Middle frontal gyrus (tissue), 1 donor: ENCODE data around the gene PGM5.

ENCODE experiments used
- DNase-seq: peaks from one replicate; pipeline ENCODE4 v3.0.0-alpha.2; 2015; ENCODE audit warnings: low spot score; ENCODE audit errors: extremely low spot score

PGM5 gene

DNA sequence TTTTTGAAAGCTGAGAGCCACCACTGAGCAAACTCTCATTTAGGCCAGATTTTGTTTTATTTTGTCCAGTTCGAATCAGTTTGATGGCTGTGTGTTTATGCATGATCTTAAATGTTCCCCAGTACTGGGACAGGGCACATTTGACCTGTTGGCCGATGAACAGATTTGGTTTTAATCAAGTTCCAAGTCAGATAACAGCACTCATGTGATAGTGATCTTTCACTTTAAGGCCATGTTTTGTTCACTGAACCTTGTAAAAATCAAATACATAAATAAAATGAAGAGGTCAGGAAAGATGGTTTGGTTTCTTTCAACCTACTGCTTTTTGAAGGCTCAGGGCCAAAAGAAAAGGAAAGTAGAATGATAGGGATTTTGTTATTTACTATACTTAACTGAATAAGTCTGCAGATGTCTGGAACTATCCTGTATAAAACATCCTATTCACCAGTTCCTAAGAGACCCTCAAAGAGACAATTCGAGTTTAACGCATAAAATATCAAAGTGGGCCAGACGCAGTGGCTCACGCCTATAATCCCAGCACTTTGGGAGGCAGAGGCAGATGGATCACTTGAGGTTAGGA lies 77.2 kb downstream of the PGM5 start:
- no peak for DNase-seq

DNA sequence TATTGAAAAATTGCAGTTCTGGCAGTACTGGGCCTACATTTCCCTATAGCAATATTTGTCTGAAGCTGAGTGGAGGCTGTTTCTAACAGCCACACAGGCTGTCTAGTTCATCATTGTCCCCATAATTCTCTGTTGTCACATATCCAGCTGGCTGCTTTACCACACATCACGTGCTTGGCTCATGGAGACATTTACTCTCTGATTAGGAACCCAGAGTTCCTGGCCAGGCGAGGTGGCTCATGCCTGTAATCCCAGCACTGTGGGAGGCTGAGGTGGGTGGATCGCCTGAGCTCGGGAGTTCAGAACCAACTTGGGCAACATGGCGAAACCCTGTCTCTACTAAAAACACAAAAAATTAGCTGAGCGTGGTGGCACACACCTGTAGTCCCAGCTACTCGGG lies 81.4 kb downstream of the PGM5 start:
- no peak for DNase-seq

DNA sequence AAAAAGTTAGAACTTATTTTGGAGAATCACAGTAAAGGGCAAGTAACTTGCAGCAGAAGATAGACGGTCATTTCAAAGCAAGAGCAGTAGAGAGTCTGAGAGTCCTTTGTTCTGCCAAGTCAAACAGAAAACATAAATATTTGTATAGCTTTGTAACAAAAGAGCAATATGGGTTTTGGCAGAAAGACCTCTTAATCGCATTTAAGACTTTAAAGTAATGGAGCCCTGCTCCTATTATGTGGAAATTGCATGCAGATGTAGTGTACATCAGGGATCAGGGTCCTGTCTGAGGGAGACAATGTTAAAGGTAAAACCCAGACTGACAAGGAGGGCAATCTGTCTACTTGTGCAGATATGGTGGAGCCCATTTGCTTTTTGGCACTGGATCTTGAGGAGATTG lies 87.2 kb downstream of the PGM5 start:
- no peak for DNase-seq

DNA sequence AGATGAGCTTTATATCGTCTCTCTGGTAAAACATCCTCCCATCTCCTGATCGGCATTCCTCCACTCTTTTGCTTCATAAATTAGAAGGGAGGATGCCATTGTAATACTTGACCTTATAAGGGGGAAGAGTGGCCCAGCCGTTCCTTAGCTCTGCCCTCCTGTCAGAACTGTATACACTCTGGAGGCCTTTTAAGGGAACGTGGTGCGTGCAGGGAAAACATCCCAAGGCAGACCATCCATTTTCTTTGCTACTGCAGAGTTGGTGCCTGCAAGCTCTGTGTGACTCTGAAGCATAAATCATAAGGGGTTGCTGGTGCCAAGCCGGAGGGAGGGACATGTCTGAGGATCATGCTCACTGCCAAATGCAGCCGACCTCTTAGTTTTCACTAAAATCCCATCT lies 90.4 kb downstream of the PGM5 start:
- no peak for DNase-seq

DNA sequence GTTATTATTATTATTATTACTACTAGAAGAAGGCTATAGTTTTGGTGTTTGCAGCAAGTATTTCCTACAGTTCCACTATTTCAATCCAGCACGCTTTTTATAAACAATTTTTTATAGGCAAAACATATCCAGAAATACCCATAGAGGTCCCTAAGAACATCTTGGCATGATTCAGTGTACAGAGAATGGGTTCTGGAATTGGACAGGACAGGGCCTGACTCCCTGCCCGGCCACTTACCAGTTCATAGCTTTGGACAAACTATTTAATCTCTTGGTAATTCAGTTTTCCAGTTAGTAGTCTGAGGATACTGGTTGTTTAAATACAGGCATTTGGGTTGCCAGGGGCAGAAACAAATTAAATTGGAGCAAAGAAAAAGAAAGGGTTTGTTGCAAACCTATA lies 91.2 kb downstream of the PGM5 start:
- DNase-seq, result no peak

DNA sequence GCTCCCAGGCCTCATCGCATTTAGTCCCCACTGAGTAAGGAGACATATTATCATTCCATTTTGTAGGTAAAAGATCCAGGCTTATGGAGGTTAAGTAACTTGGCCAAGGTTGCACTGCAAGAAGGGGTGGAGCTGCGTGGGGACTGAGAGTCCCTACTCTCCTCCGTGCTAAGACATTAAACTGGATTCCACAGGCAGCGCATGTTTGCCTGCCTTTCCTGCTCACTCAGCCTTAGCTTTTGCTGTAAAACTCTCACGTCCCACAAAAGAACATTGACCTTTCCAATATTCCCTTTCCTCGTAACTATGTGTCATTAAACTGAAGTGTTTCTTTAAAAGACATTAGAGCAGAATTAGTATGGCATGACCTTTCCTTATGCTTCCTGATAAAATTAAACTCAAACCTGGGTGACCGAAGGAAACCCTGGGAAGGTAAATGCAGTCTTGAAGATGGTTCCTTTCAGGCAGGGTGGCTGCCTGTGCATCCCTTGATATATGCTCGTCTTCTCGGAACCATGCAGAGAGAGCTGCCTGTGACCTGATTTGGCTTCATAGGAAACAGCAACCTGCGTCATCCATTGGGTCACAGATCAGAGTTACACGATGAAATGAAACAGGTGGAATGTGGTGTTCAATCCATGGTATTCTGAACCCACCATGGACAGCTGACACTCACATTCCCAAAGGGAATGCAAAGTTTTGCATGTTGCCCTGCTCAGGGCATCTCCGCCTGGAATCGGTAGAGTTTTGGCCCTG lies 98.3 kb downstream of the PGM5 start:
- no peak for DNase-seq

DNA sequence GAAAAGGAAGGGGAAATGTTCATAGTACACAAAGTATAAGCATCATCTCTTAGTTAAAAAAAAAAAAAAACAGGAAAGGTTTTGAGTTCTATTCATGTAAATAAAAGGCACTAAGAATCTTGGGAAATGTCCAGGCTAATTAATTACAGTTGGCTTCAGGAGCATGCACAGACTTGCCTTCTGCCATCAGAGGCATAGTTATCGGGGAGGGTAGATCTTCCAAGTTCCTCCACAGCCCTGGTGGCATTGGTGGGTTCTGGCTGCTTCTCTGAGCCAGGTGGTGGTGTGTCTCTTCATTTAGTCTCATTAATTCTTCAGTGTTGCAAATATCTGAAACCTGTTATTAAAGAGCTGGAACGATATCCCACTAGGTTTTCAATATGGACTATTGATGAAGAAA lies 99.0 kb downstream of the PGM5 start:
- no peak for DNase-seq

DNA sequence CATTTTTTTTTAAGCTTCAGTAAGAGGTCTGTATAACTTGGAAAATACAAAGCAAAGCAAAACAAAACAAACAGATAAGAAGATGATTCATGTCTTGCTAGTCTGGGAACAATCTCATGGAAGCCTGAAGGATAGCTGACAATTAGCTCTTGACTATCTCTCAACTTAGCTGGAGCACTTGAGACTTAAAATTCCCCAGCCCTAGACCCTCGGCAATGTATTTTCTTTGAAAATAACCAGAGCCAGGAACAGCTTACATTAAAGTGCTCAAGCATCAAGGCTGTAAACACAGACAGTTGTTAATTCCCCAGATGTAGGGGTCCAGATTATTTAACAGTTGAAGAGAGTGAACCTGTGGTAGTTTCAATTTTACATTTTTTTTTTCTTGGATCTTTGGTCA lies 101.4 kb downstream of the PGM5 start:
- no peak for DNase-seq

DNA sequence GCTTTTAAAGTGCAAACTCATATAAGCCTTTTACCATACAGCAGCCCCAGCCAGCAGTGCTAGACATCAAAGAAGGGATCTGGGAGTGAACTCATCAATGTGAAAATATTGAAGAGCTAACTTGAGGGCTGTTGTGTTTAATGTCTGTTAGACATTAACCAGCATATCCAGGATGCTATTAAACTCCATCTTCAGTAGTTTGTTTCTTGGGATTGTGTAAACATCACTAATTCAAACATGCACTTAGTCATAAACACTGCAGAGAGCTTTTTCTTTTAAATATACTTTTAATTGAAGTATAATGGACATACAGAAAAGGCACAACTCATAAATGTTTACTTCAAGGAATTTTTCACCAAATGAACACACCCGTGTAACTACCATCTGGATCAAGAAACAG lies 102.5 kb downstream of the PGM5 start:
- DNase-seq, result no peak

DNA sequence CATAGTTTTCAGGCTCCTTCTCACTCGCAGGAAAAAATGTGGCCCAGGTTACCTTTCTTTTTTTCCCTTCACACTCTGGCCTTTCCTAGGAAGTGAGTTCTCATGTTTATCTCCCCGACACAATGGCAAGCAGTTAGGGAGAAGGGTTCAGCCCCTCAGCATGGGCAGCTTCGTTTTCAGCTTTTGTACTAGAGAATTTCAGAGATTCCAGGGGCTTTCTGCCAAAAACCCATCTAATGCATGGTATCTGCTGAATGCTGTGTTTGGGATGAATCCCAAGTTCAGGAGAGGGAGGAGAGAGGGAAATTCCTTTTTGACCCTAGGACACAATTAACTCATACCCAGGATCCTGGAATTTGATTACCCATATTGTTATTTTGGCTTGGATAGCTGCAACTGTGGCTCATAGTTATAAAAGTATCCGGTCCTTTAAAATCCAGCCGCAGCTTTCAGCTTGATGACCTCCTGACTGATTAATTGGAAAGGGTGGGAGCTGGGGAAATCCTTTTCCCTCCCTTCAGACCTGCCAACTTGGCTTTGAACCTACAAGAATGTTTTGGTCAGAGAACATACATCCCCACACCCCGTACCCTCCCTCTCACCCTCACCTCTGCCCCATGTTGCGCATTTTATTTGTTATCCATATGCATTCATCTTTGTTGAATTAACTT lies 105.8 kb downstream of the PGM5 start:
- DNase-seq, result no peak

DNA sequence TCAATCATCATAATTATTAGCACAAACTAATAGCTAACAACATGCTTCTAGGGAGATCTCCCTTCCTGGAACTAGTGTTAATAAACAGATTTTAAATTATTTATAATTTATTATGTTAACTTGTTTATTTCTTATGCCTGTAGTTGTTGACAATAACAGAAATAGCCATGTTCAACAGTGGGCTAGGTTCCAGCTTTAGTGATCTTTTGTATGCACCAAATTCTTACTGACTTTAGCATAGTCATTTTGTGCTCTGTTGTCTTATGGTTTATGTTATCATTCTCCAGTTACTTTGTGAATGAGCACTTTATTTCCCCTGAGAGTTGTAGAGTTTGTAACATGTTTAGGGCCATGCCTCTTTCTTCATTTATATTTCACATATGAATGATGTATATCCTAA lies 113.7 kb downstream of the PGM5 start:
- DNase-seq, result no peak

DNA sequence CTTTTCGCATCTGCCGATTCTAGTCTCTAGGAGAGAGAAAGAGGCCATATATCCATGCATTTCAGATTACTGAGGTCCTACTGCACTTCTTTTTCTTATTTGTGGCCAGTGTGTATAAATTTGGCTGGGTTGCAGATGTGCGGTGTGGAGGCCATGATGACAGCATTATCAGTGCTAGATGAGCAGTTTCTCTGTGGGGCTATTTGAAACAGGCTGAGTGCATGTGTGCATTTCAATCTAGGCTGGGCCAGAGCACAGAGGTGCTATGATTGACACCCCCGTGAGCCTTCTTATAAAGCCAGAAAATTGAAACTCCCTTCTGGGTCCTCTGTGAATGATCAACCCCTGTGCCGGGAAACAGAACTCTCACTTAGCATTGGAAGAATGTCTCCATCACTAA lies 114.2 kb downstream of the PGM5 start:
- no peak for DNase-seq

DNA sequence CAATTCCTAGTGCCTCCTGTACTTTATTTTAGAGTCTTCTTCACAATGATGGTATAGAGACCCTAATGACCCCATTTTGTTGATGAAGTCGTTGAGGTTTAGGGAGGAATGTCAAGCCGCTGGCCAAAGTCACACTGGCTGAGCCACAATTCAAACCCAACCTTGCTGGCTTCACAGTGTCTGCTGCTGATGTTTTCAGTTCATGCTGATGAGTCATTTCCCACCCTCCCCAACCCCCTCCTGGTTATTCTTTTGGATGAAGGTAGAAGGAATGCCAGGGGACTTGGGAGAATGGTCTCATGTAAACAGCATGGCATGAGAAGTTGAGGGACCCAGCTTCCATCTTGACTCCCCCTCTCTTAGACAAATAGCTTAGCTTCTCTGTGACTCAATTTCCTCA lies 115.7 kb downstream of the PGM5 start:
- no peak for DNase-seq

DNA sequence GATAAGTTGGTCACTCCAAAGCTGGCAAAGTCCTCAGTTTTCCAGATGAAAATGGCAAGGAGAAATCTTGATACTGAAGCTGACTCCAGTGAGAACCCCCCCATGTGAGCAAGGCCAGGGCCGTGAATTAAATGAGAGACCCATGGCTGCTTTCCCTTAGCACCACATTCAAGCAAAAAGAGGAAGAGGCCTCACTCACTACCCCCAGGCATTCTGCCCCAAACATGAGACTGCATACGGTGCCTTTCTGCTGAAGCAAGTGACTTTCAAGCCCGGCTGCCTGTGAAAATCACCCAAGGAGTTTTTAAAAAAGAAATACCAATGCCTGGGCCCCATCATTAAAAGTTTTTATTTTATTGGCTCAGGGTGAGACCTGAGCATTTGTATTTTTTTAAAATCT lies 117.4 kb downstream of the PGM5 start:
- DNase-seq, result no peak

DNA sequence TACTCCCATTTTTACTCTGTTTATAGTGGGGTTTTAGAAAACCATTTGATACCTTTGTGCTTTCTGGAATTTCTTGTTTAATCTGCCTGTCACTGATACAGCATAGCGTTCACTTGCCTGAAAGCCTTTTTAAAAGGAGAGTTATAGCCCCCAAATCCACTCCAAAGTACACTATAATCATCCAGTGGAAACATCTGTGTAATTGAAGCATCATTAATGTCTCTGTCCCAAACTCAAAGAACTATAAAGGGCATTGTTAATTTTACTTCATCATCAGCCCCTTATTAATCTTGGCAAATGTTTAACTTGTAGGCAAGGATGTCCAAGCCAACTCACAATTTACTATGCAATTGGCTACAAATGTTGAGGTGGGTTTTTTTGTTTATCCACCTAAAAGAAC lies 120.0 kb downstream of the PGM5 start:
- no peak for DNase-seq

DNA sequence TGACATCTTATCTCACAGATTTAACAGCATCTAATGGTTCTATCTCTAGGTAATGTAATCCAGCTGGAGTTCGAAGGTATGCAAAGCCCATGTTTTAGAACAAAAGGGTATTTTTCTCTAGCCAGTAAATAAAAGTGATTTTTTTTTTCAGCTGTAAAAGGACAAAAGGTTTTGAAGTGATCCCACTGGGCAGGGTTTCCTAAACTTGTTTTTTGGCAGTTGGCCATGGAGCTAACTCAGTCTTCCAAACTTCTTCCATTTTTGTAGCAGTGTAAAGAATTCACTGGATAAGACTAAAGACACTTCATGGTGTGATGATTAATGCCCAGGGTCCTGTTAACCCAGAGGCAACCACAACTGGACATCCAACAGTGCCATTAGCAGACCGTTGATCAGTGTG lies 120.4 kb downstream of the PGM5 start:
- DNase-seq, result no peak

DNA sequence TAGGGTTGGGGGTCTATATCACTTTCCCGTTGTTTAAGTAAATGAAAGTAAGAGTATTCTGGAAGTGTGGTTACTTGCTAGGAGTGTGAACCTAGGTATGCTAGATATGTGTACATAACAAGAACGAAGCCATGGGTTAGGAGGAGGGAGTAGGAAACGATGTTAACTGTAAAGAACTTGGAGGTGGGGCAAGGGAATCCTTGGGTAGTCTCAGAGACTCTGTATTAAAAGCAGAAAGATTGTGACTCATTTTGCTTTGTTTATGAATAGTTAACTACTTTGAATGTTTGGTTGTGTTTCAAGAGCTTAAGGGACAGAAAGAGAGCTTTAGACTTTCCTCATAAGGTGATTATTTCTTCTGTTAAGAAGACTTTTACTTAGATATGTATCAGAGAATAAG lies 124.4 kb downstream of the PGM5 start:
- DNase-seq, result no peak

DNA sequence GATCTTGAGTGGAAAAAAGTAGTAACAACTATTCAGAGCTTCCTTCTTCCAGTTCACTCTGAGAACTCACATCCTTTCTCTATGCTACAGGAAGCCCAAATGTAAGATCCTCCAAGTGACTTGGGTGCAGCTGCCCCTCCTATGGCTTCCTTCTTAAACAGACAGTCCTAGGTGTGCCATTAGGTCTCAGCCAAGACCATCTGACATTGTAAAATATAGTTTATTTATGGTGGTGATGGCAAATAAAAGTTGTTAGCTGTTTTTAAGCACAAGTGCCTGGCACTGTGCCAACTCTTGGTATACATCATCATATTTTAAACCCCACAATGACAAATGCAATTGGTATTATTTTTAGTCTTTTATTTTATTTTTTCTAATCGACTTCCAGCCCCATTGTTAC lies 126.1 kb downstream of the PGM5 start:
- DNase-seq, result no peak

DNA sequence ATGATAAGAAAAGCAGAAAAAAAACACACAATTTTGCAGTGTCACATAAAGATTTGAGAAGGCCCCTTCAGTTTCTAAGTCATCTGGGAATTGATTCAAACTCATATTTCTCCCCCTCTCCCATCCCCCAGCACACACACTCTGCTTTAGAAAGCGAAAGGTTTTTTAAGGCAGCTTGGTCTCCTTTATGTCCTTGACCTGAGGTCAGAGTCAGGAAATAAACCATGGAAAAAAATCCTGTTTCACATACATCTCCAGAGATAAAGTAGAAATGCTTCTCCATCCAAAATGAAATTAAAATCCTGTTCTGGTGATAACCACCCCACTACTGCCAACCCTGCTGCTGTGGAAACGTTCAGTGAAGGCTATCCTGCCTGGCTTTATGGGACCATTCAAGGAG lies 131.7 kb downstream of the PGM5 start:
- DNase-seq, result no peak

DNA sequence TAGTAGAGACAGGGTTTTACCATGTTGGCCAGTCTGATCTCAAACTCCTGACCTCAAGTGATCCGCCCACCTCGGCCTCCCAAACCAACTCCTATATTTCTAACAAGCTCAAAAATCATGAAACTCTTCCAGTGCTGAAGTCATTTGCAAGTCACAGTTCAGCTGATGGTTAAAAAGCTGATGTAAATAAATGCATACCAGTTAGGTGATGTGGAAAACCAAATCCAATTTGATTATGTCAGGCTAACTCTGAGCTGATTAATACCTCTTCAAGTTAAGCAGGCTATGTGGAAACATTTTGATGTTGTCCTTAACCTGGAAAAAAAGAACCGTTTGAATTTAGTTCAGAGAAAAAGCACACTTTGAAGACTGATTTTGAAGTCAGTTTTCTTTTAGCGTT lies 133.2 kb downstream of the PGM5 start:
- DNase-seq, result no peak

DNA sequence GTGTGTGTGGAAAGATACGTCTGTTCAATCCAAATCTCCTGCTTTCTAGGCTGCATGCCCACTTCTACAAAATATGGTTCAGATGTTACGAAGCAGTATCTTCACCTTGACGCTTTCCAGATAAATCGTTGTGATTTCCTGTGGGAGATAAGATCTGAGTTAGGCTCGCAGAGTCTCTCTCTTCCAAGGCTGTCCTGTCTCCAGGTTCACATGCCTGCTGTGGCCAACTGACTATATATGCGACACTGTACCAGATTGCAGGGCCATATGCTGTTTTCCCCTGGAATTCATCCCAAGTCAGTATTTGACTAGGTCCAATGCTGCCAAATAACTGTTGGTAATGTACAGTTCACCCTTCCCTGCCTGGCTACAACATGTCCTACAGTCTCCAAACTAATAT lies 136.4 kb downstream of the PGM5 start:
- no peak for DNase-seq

DNA sequence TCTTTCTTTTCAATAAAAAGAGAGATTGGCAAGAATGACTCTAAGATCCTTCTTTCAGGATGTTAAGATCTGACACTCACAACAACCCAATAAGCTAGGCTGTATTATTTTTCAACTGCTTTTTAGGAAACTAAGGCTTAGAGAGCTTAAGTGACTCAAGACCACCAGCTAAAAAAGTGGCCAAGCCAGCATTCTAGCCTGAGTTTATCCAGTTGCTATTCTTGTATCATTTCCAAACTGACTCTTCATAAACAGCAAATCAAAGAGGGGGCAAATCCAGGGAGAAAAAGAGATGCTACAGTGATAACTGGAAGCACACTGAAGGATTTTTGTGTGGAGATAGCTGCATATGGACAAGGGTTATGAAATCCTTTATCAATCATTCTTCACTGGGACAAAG lies 137.1 kb downstream of the PGM5 start:
- no peak for DNase-seq

DNA sequence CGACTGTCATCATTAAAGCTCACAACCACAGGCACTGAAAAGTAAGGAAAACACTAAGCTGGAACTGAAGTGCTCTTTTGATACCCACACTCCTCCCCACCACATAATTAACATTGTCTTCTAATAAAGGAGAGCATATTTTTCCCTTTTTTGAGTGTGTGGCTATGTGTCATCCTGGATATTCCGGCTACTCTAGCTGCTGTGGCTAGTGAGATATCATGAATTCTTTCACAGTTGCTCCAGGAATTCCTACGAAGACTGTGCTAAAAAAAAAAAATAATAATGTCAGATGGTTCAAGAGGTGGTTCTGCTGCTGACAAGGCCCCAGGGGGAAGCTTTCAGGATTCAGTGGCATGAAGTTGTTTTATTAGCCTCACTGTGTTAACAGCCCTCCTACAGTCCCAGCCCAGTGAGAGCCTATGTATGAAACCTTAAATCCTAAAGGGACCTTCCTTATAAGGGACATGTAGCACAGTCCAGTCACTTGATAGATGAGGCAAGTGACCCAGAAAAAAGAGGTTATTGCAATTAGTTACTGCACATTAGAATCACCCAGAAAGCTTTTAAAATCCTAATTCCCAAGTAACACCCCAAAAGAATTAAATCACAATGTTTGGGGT lies 137.7 kb downstream of the PGM5 start:
- no peak for DNase-seq
